PC-9 (cell line): Measurements from ENCODE around the gene CNTN5.

Experiments
- CTCF ChIP-seq: fragments of 200-600 bp; sonication (generic); conservative IDR thresholded peaks from 2 replicates; pipeline ENCODE4 v1.6.1; 2017; ENCODE audit warnings: mixed run types, antibody characterized with exemption, mild to moderate bottlenecking, moderate library complexity
- EZH2 ChIP-seq: fragments of 200-600 bp; sonication (generic); IDR thresholded peaks from 2 replicates; pipeline ENCODE4 v1.8.0; 2017; ENCODE audit warnings: antibody characterized with exemption, low read depth

- TF ChIP-seq EZH2: no peak
- TF ChIP-seq CTCF: no peak
Observed at GRCh38 chr11:99020352-99021225, at the start of gene CNTN5.
